GM19372 (cell line): ENCODE data around the gene RAB43.
A peak's percentile ranks its signal among the peaks of the same experiment; 100 is the strongest.
"Not testable (repeated sequence)": the region's sequence is repeated elsewhere in the genome, so short reads cannot be mapped to it uniquely, and the experiment has no call there.

ENCODE experiments used
- ATAC-seq: cut with Tn5 transposase; IDR thresholded peaks from one replicate; pipeline ENCODE4 v1.9.1; 2021; ENCODE audit warnings: mild to moderate bottlenecking, low read depth, moderate library complexity; ENCODE audit not compliant: unreplicated experiment

RAB43 gene

DNA sequence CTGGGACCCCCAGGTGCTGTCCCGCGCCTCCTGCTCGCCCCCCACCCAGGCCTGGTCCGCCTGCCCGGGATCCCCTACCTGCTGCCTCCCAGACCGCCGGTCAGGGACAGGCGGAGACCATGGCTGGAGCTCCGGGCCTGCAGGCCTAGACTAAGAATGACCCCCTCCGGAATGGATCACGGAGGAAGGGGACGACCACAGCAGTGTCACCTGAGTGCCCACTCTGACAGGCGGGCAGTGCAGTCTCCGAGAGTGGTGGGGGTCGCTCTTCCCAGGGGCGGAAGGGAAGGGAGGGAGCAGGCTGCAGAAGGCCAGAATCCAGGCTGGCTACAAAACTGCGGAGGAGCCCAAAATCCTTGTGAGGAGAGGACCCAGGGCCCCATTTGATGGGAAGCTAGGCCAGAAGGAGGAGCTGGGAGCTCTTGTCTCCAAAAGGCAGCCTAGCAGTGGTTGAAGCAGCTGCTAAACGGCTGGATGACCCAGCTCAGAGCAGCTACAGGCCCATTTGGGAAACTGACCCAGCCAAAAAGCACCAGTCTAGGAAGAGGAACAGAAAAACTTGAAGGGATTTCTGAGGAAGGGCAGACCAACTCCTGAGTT lies 908 bp upstream of the RAB43 start:
- no peak for ATAC-seq

DNA sequence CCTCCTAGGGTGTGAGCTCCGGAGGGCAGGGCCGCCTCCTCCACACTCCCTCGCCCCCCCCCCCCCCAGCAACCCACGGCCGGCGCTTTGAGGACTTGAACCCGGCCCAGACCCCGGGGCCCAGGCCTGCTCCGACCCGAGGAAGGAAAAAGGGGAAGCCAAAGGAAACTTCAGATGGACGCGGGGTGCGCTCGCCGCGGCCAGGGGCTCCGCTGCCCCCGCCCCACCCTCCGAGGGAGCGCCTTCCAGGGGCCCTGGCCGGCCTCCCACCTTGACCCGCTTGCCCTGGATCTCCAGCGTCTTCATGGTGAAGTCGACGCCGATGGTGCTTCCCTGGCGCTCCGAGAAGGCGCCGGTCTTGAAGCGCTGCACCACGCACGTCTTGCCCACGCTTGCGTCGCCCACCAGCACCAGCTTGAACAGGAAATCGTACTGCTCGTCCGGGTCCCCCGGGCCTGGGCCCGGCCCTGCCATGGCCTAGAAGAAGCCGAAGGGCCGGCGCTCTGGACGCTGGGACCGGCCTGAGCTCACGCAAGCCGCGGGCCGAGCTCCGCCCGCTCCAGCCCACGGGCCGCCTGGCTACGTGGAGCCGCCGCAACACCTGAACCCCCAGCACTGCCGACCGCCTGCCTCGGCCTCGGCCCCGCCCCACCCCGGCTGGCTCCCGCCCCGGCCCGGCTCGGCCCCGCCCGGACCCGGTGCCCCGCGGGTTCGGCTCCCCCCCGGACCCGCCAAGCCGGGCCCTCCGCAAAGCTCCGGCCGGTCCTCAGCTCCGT lies 400 bp downstream of the RAB43 start:
- ATAC-seq = peak; percentile 30

DNA sequence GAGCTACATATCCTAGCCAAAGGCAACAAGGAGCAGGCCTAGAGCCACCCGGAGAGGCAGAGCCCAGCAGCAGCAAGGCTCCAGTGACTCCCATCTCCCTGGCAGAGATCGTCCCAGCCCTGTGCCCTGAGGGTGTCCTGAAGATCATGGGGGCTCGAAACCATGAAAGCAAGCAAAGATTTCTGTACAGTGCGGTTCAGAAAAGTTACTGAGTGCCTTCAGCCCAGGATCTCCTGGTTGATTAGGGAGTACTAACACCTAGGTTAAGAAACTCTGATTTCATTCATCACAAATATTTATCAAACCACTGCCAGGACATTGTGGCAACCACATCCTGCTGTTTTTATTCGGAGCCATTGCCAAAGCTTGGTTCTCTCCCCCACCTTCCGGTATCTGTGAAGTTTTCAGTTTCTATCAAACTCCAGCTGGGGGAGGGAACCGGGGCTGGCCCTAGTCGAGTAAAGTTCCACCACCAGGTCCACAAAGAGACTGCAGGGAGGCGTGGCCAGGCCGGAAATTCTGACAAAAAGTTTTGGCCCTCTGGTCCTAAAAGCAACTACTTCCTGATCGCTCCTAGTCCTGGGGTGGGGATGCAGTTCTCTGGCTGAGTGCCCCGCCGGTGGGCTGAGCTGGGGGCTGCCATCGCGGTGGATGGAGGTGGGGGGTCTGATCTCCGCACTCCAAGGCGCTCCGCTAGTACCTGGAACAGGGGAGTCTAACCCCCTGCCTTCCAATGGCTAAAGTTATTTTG lies 1.2 kb downstream of the RAB43 start:
- ATAC-seq = peak; percentile 62

DNA sequence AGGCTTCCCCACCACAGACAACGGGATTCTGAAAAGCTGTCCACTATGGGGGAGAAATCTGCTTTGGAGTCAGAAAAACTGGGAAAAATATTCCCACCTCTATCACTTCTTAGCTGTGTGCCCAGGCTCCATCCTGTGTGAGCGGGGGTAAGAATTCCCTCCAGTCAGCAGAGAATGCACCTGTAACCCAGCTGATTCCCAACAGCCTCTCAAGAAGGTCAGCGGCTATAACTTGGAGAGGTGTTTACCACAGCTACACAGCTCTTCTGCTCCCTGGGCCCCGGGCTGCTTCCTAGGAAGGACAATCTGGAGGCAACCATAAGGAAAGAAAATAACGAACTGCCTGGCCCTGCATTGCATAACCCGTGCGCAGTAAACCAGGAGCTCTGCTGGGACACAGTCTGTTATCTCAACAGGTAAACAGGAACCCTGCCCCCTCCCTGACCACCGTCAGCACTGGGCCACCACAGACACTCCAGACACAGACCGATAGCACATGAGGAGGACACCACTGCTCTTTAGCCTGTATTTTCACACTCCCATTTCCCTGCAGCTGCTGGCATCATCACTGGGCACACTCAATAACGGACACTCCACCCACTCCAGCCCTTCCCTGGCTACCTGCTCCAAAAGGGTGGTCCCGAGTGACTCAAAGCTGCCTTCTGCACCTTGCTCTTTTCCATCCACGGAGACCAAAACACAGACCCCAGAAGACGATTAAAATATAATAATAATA lies 2.1 kb downstream of the RAB43 start:
- no peak for ATAC-seq

DNA sequence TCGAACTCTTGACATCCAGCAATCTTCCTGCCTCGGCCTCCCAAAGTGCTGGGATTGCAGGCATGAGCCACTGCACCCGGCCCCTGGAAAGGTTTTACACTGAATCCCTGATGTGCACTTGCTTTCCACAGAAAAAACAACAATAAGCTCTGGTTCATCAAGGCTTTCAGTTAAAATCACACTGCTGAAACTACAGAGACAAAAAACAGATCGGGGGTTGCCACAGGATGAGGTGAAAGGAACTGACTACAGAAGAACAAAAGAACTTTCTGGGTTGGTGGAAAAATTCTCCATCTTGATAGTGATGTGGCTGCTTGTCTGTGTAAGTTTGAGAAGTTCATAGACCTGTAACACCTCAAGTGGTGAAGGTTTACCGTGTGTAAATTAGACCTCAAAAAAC lies 2.9 kb downstream of the RAB43 start:
- ATAC-seq = no peak

DNA sequence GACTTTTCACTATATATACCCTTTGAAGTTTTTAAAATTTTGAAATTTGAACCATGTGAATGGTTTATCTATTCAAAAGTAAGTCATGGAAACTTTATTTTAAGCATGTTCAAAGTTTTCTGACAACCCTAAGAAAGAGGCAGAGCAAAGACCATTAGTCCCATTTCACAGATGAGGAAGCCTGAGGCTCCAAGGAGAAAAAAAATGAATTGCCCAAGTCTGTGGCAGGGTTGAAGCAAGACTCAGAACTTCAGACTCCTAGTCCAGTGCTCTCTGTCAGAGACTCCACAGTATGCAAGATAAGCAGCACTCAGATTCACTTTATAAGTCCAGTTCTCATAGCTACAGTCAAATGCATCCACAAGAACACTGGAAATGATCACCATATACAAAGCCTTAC lies 4.5 kb downstream of the RAB43 start:
- no peak for ATAC-seq

DNA sequence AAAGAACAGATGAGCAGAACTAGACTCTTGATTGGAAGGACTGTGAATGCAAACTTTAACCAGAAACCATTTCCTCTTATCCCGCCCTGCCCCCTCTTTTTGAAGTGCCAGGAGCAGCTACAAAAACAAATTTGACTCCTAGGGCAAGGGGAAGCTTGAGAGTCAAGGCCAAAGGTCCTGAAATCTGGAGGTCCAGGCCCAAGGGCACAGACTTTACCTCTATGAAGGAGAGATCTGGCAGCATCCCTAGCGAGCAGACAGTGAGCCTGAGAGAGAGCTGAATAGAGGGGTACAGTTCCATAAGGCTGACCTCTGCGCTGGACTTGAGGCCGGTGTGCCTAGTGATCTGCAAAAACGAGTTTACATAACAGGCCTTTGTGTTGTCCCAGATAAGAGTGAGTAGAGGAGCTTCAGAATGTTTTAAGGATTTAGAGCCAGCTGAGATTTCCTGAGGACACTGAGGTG lies 5.1 kb downstream of the RAB43 start:
- ATAC-seq = no peak

DNA sequence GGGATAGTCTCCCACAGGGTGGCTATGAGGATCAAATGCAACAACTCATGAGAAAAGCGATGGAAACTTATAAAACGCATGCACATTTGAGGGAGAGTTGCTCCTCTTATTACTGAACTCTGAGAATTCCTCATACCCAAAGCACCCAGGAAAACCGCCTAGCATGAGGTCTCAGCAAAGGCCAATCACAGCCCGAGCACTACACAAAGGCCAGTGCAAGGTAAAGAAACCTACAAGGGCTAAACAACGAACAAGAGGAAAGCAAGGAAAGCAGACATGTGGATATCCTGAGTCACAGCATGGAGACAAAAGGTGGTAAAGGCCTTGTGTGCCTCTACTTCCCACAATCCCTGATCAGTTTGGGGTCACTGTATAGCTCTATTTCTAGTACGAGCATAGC lies 7.1 kb downstream of the RAB43 start:
- ATAC-seq = no peak

DNA sequence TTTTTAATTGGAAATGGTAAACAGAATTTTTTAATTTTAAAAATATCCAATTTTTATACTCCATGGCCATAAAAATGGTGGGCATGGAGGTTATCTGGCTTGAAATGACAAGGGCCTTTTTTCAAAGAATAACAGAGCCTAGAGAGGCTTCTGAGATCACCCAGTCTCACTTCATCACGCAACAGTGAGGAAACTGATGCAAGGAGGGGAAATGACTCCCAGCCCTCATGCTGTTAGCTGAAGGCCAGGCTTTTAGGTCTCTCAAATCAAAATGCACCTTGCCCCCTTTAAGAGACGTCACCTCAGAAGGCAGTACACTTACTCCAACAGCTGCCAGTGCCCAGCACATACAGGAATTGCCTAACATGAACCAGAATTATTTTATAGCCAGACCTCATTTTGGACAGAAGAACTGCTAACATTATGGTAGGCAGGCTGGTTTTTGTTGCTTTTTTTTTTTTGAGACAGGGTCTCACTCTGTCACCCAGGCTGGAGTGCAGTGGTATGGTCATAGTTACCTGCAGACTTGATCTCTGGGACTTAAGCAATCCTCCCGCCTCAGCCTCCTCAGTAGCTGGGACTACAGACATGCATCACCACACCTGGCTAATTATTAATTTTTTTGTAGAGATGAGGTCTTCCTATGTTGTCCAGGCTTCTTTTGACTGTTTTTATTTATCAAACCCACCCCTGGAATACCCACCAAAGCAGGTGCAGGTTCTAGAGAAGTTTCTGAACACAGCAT lies 9.1 kb downstream of the RAB43 start:
- no peak for ATAC-seq

DNA sequence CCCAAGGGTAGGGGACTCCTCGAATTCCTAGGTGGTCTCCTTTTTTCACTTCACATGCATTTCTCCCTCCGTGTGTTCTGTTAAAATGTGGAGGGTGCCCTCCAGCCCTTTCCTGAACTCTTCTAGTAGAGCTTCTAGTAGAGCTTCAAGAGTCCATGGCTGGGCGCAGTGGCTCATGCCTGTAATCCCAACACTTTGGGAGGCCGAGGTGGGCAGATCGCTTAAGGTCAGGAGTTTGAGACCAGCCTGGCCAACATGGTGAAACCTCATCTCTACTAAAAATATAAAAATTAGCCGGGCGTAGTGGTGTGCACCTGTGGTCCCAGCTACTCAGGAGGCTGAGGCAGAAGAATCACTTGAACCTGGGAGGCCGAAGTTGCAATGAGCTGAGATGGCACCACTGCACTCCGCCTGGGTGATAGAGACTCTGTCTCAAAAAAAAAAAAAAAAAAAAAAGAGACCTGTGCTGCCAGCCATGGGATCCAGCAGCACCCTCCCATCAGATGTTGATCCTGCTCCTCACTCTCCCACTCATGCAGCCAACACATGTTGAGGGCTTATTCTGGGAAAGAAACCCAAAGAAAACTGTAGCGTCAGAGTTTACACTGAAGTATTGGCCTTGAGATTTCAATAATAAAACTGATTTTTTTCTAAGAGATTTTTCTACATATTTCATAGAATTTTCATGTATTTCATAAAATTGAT lies 10.4 kb downstream of the RAB43 start:
- ATAC-seq = not testable (repeated sequence)

DNA sequence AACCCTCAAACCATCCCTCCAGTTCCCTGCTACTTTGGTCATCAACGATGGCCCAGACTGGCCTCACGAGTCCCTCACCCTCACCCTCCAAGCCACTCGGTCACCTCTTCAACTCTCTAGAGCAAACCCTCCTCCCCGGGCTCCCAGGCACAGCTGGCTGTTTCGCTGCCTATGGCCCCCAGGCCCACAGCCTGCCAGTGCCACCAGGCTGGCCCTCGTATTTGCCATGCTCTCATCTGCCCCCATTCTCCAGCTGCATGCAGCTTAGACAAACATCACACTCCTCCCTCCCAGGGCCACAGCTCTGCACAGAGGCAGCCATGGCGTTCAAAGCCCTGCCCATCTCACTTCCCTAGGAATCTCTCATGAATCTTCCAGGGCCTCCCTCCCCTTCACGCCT lies 13.8 kb downstream of the RAB43 start:
- no peak for ATAC-seq

DNA sequence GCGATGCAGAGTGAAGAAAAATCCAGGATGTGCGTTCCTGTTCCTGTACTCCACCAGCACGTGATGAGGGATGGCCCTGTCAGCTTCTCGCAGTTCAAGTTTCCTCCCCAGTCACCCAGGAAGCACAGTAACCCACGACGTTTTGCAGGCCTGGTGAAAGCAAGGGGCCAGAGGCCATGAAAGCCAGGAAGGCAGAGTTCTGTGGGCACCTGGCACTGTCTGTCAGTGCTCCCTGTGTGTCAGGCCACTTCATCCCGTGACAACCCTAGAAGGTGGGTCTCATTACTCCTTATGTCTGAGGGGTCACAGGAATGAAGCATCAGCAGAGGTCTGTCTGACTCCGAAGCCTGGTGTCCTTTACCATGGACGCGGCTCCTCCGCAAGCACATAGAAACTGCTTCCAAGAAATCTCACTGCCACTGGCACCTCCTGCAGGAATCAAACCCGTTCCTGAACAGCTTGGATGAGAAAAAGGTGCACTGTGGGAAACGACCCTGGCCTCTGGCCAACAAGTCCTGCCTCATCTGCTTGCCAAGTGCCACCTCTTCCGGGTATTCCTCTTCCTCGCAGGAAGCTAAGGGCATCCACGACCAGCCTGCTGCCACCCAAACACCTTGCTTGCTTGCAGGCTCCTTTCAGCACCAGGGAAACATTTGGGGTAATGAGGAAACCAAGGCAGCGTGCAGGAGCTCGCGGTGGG lies 14.6 kb downstream of the RAB43 start:
- ATAC-seq = no peak

DNA sequence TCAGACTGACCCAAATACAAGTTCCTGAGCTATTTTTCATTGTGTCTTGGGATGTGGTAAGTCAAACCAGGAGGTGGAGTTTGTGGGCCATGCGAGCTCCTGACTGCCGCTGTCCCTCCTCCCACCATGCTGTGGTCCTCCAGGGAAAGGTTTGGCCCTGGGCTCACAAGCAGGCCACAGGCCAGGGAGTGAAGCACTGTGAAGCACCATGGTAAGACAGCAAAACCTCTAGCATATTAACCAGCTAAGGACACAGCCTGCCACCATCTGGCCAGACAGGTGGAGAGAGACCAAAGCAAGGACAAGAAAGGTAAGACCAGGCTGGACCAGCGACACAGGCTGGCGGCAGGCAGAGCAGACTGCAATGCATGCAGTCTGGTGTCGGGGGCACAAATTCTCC lies 15.3 kb downstream of the RAB43 start:
- ATAC-seq = no peak

DNA sequence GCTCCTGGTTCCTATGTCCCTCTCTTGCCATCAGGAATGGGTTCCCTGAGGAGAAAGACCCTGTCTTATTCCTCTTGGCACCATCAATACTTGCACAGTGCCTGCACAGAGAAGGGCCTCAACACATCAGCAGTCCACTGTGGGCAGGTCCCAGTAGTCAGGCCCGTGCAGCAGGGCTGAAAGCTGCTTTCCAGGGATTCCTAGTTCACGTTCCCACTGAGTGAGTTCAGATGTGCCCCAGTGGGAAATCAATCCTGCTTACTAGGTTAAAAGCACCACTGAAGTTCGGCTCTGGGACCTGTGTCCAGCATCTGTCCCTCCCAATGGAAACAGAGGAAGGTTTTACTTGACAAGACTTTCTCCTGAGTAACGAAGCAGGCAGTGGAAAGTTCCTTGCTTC lies 15.7 kb downstream of the RAB43 start:
- ATAC-seq = no peak

DNA sequence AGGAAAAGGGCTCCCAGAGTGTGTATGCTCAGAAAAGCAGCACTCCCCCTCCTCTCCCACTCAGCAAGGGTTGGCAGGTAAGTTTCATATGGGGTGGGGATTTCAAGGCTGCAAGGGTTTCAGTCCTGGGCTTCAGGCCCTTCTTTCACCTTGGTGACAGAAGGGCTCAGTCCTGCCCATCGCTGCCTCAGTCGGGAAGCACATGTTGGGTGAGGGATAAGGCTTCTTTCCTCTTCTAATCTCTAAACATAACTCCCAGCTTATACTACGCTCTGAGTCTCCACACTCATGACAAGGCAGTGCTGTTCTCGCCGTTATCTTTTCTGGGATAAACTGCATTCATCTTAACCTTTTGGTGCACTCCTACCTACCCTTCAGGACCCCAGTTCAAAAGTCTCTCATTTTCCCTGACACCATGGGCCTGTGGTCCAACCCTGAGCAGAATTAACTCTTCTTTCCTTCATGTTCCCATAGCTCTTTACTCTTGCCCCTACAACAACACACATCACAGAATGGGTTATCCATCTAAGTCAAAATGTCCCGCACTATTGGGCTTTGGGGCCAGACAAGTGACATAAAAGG lies 17.0 kb downstream of the RAB43 start:
- ATAC-seq = no peak

DNA sequence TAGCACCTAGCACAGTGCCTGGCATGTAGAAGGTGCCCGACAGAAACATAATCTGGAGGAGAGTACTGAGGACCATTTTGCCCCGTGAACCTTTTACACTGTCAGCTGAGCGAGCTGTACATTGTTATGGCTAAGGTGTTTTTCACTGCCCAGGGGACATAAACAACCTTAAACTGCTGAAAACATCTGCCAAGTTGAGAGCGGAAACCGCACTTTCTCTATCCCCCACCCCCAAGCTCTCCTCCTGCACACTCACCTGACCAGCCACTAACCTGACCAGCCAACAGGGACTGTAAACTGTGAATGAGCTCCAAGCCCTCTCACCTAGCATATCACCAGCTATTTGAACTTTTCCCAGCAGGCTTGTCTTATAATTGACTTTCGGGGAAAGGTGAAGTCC lies 17.6 kb downstream of the RAB43 start:
- ATAC-seq = no peak

DNA sequence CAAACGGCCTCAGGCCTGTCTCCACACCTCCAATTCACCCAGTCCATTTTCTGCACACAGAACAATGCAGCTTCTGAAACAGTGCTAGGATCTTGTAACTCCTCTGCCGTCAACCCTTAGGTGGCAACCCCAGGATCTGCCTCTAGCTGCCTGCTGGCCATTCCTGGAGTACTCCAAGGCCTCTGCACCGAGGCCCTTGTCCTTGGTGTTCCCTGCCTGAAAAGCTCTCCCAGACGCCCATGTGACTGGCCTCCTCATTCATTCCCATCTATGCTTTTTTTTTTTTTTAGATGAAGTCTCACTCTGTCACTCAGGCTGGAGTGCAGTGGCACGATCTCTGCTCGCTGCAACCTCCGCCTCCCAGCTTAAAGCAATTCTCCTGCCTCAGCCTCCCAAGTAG lies 18.3 kb downstream of the RAB43 start:
- ATAC-seq = no peak

DNA sequence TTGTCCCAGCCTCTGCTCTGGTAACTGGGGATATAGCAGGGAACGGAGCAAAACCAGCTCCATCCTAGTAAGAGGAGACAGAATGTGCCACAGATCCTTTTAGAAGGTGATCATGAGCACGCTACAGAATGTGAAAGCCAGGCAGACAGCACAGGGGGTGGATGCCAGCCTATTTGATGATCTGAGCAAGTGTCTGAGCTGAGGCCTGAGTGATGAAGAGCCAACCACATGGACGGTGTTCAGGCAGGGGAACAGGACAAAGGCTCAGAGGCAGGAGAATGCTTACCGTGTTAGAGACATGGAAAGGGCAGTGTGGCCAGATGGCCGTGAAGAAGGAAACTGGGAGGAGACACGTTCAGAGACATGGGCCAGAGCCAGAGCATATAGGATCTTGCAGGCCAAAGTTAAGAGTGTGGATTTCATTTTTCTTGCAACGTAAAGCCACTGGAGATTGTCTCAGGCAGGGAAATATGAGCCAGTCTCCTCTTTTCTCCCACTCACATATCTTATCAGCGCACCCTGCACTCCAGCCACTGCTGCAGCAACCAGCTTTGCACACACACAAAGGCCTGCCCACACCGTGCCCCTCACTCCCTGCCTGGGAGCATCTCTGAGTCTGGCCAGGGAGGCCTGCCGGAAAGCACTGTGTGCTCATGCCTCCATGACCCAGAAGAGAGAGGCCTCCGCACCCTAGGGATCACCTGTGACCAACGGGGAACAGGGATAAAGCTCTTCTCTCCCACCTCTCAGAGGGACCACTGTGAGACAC lies 20.1 kb downstream of the RAB43 start:
- ATAC-seq = no peak
